Activated CD4-positive, alpha-beta memory T cell treated with anti-CD3 and anti-CD28 coated beads, Interleukin-2, amount 10 ng/mL, durations not matched to agents 7 days and 5 days (primary cell): Measurements from ENCODE around the gene RGPD8. TPM values are rescaled to one million over a fixed set of nuclear protein-coding genes. Genes with fewer than 3 reads are reported as not detected.
A peak's percentile ranks its signal among the peaks of the same experiment; 100 is the strongest.
"Not testable (repeated sequence)": the region's sequence is repeated elsewhere in the genome, so short reads cannot be mapped to it uniquely, and the experiment has no call there.

ENCODE experiments used
- CTCF ChIA-PET: fragments of 350-600 bp; sonication (Branson Sonifier 250); formaldehyde crosslinking; loops from one replicate; lab custom pipeline; 2021; ENCODE audit warnings: antibody characterized with exemption, inconsistent platforms; lab: Charles Lee
- POLR2A ChIA-PET: fragments of 350-600 bp; sonication (Branson Sonifier 250); formaldehyde crosslinking; loops from one replicate; lab custom pipeline; 2021; ENCODE audit warnings: antibody characterized with exemption; lab: Charles Lee
- DNase-seq: peaks from one replicate; pipeline ENCODE4 v3.0.0-alpha.2; 2020
- H3K27ac Mint-ChIP-seq: one replicate; pipeline ENCODE4 v1.8.0; 2021; ENCODE audit warnings: mild to moderate bottlenecking, mixed read lengths
- H3K27me3 Mint-ChIP-seq: one replicate; pipeline ENCODE4 v1.8.0; 2021; ENCODE audit warnings: mixed read lengths
- H3K36me3 Mint-ChIP-seq: one replicate; pipeline ENCODE4 v1.8.0; 2021; ENCODE audit warnings: low read depth, mixed read lengths
- H3K4me1 Mint-ChIP-seq: one replicate; pipeline ENCODE4 v1.8.0; 2021; ENCODE audit warnings: mixed read lengths
- H3K4me3 Mint-ChIP-seq: one replicate; pipeline ENCODE4 v1.8.0; 2021; ENCODE audit warnings: mild to moderate bottlenecking, mixed read lengths
- H3K9me3 Mint-ChIP-seq: one replicate; pipeline ENCODE4 v1.8.0; 2021; ENCODE audit warnings: mixed read lengths
- total RNA-seq, 2 experiments: library from RNA; stranded (reverse); gene quantifications; one replicate each; pipeline ENCODE4 v1.2.3, GENCODE V29; 2021

The RGPD8 gene
- 1 to 10 TPM; 7.9 to 9.5 TPM for total RNA-seq

DNA sequence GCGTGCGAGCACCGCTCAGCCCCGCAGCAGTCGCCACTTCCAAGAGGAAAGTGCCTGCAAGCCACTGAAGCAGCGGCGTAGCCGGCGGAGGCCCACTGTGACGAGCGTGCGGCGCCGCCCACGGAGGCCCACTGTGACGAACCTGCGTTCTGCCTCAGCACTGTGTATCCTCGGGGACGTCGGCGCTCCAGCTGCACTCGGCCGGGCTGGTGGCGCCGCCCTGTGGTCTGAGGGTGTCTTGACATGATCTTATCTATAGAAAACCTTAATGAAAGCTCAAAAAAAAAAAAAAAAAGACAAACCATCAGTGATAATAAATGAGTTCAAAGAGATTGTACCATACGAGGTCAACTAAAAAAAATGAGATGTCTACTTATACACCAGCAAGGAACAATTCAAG lies at the start of gene RGPD8:
Gene RGPD8 (minus strand): TSS at position 166 of the 400 bp plus-strand sequence. CDS start 192 bp downstream, outside the sequence.
- POLR2A ChIA-PET, H3K36me3 Mint-ChIP-seq, H3K27me3 Mint-ChIP-seq, H3K9me3 Mint-ChIP-seq: not testable (repeated sequence)
- CTCF ChIA-PET, result interaction anchor here (0.6 to 1.5 kb wide), 5 partner anchors 22 to 335 kb away, joined by 3 to 8 read pairs (median 4); partner anchors contain the start of gene ZC3H8
- Mint-ChIP-seq H3K27ac (peak within 1 kb of the TSS; percentile 68), H3K4me3 (peak within 1 kb of the TSS; percentile 81), H3K4me1 (peaks cover 16% of the 10 kb centered on the region)
- DNase-seq, result peak; percentile 88

DNA sequence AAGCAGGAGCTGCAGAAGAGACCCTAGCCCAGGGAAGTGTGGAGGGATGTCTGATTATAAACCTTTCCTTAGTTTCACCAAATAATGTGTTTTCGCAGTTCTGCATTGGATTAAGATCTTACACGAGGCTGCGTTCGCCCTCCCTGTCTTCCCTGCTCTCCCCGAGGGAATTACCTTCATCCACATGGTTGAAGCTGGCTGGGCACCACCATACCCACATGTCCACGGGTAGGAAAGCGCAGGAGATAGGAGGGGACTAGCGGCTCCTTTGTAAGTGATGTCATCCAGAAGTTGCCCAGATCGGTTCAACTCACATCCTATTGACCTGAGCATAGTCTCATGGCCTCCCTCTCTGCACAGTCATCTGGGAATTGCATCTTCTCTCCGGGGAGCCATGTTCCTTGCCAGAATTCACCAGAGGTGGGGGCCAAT lies 49.6 kb upstream of the RGPD8 start:
- ChIA-PET CTCF (interaction anchor here (0.7 to 2.0 kb wide), 4 partner anchors 9 to 459 kb away, joined by 3 to 6 read pairs (median 4); no protein-coding TSS in a partner anchor), POLR2A (interaction anchor here (0.8 to 2.0 kb wide), 5 partner anchors 30 to 428 kb away, joined by 3 to 14 read pairs (median 3); partner anchors contain the start of genes CHCHD5, POLR1B and TMEM87B)
- Mint-ChIP-seq H3K27me3 (no peaks in the 10 kb centered on the region), H3K9me3 (no peaks in the 10 kb centered on the region), H3K27ac (peak overlapping the region; percentile 75), H3K4me3 (peak overlapping the region; percentile 87), H3K36me3 (peaks cover 38% of the 10 kb centered on the region), H3K4me1 (peaks cover 44% of the 10 kb centered on the region)
- DNase-seq, result peak; percentile 21

GRCh38 chr2:112482309-112483041 lies 49.0 kb upstream of the RGPD8 start:
- CTCF ChIA-PET, result interaction anchor here (0.7 to 1.3 kb wide), 3 partner anchors 10 to 459 kb away, joined by 3 to 5 read pairs (median 4); no protein-coding TSS in a partner anchor
- H3K27me3 Mint-ChIP-seq, result no peaks in the 10 kb centered on the region
- H3K9me3 Mint-ChIP-seq, result no peaks in the 10 kb centered on the region
- peak overlapping the region; percentile 87 for H3K4me3 Mint-ChIP-seq
- H3K27ac Mint-ChIP-seq, result peak overlapping the region; percentile 82
- DNase-seq, result peak; percentile 37
- H3K4me1 Mint-ChIP-seq, result peaks cover 40% of the 10 kb centered on the region
- POLR2A ChIA-PET, result interaction anchor here (0.8 to 2.0 kb wide), 4 partner anchors 30 to 102 kb away, joined by 3 to 14 read pairs (median 4); partner anchors contain the start of genes CHCHD5 and POLR1B
- H3K36me3 Mint-ChIP-seq, result peaks cover 32% of the 10 kb centered on the region

DNA sequence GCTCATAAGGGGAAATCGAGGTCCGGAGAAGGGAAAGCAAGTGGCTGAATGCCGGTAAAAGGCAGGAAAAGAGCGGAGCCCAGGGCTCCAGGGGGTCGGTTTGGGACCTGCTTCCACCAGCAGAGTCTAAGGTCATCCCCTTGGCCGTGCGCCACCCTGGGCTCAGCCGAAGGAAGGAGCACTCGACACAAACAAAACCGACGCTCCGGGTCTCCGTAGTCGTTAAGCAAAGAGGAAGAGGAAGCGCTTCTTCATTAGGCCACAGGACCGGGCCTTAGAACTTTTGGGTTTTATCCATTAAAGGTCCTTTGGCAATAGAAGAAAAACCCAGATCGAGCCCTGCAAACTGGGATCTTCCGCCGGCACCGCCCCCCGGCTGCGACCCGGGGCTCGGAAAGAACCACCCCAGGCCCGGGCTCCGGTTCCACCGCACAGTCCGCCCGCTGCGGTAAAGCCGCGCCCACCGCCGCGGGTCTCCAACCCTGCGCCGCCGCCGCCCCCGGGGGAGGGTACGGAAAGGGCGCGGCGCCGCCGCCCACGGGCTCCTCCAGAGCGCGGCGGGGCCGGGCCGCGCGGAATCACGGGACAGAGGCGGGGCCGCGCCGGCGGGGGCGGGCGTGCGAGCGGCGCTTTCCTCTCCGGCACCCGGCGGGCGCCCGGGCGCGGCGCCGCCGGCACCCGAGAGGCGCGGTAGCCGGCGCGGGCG lies 48.2 kb upstream of the RGPD8 start, which contains the start of gene TTL:
Gene TTL (plus strand): TSS at position 629 of the 706 bp plus-strand sequence. CDS start 189 bp downstream, outside the sequence.
- peaks cover 25% of the 10 kb centered on the region for H3K36me3 Mint-ChIP-seq
- peak; percentile 79 for DNase-seq
- H3K27me3 Mint-ChIP-seq, result no peaks in the 10 kb centered on the region
- H3K4me1 Mint-ChIP-seq, result peaks cover 35% of the 10 kb centered on the region
- no peaks in the 10 kb centered on the region for H3K9me3 Mint-ChIP-seq
- ChIA-PET POLR2A (interaction anchor here (1.0 to 1.6 kb wide), 6 partner anchors 20 to 225 kb away, joined by 3 to 8 read pairs (median 4); partner anchors contain the start of genes CHCHD5 and POLR1B), CTCF (interaction anchor here (0.6 to 3.1 kb wide), 12 partner anchors 10 to 460 kb away, joined by 3 to 19 read pairs (median 5); partner anchors contain the start of genes CHCHD5 and POLR1B)
- peak within 1 kb of the TSS; percentile 84 for H3K27ac Mint-ChIP-seq
- peak within 1 kb of the TSS; percentile 87 for H3K4me3 Mint-ChIP-seq

- H3K4me3 Mint-ChIP-seq, result peak overlapping the region; percentile 82
- DNase-seq, result peak; percentile 88
- peaks cover 29% of the 10 kb centered on the region for H3K4me1 Mint-ChIP-seq
- H3K27me3 Mint-ChIP-seq, result no peaks in the 10 kb centered on the region
- peaks cover 19% of the 10 kb centered on the region for H3K36me3 Mint-ChIP-seq
- no peaks in the 10 kb centered on the region for H3K9me3 Mint-ChIP-seq
- H3K27ac Mint-ChIP-seq, result peak overlapping the region; percentile 84
- ChIA-PET POLR2A (interaction anchor here (1.0 to 1.6 kb wide), 7 partner anchors 14 to 225 kb away, joined by 3 to 8 read pairs (median 4); partner anchors contain the start of genes CHCHD5 and POLR1B), CTCF (interaction anchor here (0.6 to 3.1 kb wide), 18 partner anchors 10 to 461 kb away, joined by 3 to 19 read pairs (median 4); partner anchors contain the start of genes CHCHD5 and POLR1B)
Observed at GRCh38 chr2:112481050-112481527, 47.6 kb upstream of the RGPD8 start.

DNA sequence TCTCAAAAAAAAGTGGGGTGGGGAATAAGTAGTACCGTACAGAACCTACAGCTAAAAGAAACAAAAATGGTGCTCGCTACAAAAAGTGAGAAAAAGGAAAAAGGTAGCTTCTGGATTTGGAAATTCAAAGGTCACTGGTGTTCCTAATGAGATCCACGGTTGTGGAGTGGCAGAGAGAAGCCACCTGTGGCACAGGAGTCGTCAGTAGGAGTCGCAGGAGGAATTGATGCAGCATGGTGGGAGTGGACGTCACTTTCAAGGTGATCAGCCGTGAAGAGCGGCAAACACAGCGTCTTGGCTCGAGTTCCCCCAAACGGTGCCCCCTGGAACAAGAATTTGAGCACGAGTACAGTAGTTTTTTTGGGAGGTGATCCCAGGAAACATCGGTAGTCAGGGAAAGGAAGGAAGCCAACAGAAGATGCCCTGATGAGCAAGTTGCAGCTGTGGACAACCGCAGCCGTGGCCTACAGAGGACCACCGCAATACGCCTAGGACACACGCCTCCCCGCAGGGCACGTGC lies 47.1 kb upstream of the RGPD8 start:
- POLR2A ChIA-PET, result interaction anchor here (1.0 to 1.6 kb wide), 8 partner anchors 9 to 226 kb away, joined by 3 to 8 read pairs (median 4); partner anchors contain the start of genes CHCHD5 and POLR1B
- CTCF ChIA-PET, result interaction anchor here (0.6 to 3.1 kb wide), 19 partner anchors 11 to 596 kb away, joined by 3 to 19 read pairs (median 4); partner anchors contain the start of genes CHCHD5 and POLR1B

DNA sequence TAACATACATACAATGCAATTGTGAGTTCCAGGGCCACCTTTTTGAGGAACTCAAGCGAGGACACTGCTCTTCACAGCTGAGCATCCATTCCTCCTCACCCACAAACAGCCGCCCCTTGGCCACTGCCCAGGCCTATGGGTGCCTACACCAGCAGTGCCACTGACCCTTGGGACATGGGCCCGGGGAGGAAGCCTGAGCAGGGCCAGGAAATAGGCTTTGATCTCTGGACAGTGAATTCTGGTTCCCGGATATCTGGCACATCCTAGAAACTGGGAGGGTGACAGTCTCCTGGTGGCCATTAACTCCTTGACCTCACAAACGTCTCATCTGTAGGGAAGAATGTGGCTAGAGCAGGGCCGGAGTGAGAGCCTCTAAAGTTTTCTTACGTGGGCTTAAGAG lies 43.0 kb upstream of the RGPD8 start:
- ChIA-PET POLR2A (no interaction called here), CTCF (no interaction called here)
- peaks cover 7% of the 10 kb centered on the region for H3K4me1 Mint-ChIP-seq
- H3K36me3 Mint-ChIP-seq, result no peaks in the 10 kb centered on the region
- H3K9me3 Mint-ChIP-seq, result no peaks in the 10 kb centered on the region
- no peaks in the 10 kb centered on the region for H3K27me3 Mint-ChIP-seq
- H3K4me3 Mint-ChIP-seq, result no peak overlapping the region
- no peak for DNase-seq
- H3K27ac Mint-ChIP-seq, result no peak overlapping the region

More for the DNA sequence above, 47.1 kb upstream of the RGPD8 start:
- Mint-ChIP-seq H3K27me3 (no peaks in the 10 kb centered on the region), H3K4me1 (peaks cover 28% of the 10 kb centered on the region), H3K36me3 (peaks cover 15% of the 10 kb centered on the region), H3K4me3 (peak overlapping the region; percentile 82), H3K27ac (peak overlapping the region; percentile 84), H3K9me3 (no peaks in the 10 kb centered on the region)
- DNase-seq, result peak; percentile 25

DNA sequence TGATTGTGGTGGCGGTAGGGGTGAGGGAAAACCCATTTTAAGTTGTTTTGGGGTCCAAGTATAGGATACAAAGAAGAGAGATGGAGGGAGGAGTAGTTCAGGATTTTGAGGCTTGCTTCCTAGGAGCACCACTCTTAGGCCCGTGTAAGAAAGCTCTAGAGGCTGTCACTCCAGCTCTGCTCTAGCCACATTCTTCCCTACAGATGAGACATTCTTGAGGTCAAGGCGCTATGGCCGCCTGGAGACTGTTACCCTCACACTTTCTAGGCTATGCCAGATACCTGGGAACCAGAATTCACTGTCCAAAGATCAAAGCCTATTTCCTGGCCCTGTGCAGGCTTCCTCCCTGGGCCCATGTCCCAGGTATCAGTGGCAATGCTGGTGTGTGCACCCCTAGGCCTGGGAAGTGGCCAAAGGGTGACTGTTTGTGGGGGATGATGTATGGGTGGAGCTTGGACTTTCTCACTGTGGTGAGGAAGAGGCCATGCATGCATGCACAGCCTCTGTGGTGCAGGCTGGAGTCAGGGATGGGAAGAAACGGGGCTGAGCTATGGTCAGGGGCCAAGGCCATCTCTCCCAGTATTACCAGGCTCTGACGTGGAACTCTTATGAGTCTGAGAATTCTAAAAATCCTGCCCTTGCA lies 41.5 kb upstream of the RGPD8 start:
- CTCF ChIA-PET, result no interaction called here

DNA sequence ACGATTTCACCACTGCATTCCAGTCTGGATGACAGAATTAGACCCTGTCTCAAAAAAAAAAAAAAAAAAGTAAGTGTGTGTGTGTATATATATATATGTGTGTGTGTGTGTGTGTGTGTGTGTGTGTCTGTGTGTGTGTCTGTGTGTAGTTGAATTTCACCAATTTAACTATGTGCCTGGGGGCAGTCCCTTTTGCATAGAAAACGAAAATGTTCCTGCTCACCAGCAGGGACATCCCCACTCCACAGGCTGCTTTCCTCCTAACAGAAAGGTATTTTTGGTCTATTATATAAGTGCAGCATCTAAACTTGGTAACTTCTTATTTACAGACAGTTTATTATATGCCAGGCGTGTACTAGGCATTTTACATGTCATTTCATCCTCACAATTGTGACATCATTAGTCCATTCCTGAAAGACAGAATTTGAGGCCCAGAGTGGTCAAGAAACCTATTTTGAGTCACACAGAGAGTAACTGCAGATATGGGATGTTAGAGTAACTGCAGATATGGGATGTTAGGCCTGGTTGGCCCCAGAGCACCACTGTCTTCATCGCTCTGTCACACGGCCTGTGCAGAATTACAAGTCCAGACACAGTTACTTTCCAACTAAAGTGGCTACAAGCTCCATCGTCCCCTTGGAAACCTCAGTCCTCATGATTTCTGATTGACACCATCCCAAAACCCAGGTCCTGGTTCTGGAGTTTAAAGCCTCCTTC lies 39.3 kb upstream of the RGPD8 start:
- POLR2A ChIA-PET, result no interaction called here
- CTCF ChIA-PET, result no interaction called here
- Mint-ChIP-seq H3K36me3 (no peaks in the 10 kb centered on the region), H3K27ac (no peak overlapping the region), H3K9me3 (no peaks in the 10 kb centered on the region), H3K4me1 (no peaks in the 10 kb centered on the region), H3K4me3 (no peak overlapping the region), H3K27me3 (peaks cover 11% of the 10 kb centered on the region)
- no peak for DNase-seq

More for the DNA sequence above, 41.5 kb upstream of the RGPD8 start:
- POLR2A ChIA-PET, result no interaction called here
- no peak overlapping the region for H3K4me3 Mint-ChIP-seq
- no peaks in the 10 kb centered on the region for H3K36me3 Mint-ChIP-seq
- no peak overlapping the region for H3K27ac Mint-ChIP-seq
- no peaks in the 10 kb centered on the region for H3K9me3 Mint-ChIP-seq
- H3K4me1 Mint-ChIP-seq, result no peaks in the 10 kb centered on the region
- H3K27me3 Mint-ChIP-seq, result no peaks in the 10 kb centered on the region
- DNase-seq, result no peak

GRCh38 chr2:112465382-112465781 lies 31.9 kb upstream of the RGPD8 start:
- no peak overlapping the region for H3K27ac Mint-ChIP-seq
- no peaks in the 10 kb centered on the region for H3K36me3 Mint-ChIP-seq
- DNase-seq, result no peak
- POLR2A ChIA-PET, result no interaction called here
- H3K4me1 Mint-ChIP-seq, result no peaks in the 10 kb centered on the region
- no peaks in the 10 kb centered on the region for H3K9me3 Mint-ChIP-seq
- H3K27me3 Mint-ChIP-seq, result peaks cover 34% of the 10 kb centered on the region
- no peak overlapping the region for H3K4me3 Mint-ChIP-seq
- CTCF ChIA-PET, result interaction anchor here (0.7 kb wide), 3 partner anchors 57 to 205 kb away, joined by 3 to 5 read pairs (median 3); no protein-coding TSS in a partner anchor

DNA sequence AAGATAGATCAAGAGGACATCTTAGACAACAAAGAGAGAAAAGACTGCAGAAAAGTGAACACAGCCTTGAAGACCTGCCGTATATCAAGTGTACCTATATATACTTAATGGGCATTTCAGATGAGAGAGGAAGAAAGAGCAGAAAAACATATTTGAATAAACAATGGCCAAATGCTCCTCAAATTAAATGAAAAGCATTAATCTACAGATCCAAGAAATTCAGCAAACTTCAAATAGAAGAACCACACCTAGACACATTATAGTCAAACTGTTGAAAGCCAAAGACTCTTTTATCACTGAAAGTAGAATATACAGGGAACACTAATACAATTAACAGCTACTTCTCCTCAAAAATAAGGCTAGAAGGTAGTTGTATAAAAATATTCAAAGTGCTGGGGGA lies 29.8 kb upstream of the RGPD8 start:
- H3K27me3 Mint-ChIP-seq, result peaks cover 32% of the 10 kb centered on the region

More for the DNA sequence above, 29.8 kb upstream of the RGPD8 start:
- no peak for DNase-seq
- H3K9me3 Mint-ChIP-seq, result no peaks in the 10 kb centered on the region
- H3K4me3 Mint-ChIP-seq, result no peak overlapping the region
- ChIA-PET POLR2A (no interaction called here), CTCF (no interaction called here)
- no peaks in the 10 kb centered on the region for H3K36me3 Mint-ChIP-seq
- no peaks in the 10 kb centered on the region for H3K4me1 Mint-ChIP-seq
- H3K27ac Mint-ChIP-seq, result no peak overlapping the region
